ENCODE measurements around the gene TCF19.
"Not testable (repeated sequence)": the region's sequence is repeated elsewhere in the genome, so short reads cannot be mapped to it uniquely, and the experiment has no call there.

The TCF19 gene

GRCh38 chr6:31161216-31162126 lies 3.1 kb downstream of the TCF19 start:
- DNase-seq (ENCODE audit: low read depth in 1 of 2, low spot score in 1 of 2) = no peak

DNA sequence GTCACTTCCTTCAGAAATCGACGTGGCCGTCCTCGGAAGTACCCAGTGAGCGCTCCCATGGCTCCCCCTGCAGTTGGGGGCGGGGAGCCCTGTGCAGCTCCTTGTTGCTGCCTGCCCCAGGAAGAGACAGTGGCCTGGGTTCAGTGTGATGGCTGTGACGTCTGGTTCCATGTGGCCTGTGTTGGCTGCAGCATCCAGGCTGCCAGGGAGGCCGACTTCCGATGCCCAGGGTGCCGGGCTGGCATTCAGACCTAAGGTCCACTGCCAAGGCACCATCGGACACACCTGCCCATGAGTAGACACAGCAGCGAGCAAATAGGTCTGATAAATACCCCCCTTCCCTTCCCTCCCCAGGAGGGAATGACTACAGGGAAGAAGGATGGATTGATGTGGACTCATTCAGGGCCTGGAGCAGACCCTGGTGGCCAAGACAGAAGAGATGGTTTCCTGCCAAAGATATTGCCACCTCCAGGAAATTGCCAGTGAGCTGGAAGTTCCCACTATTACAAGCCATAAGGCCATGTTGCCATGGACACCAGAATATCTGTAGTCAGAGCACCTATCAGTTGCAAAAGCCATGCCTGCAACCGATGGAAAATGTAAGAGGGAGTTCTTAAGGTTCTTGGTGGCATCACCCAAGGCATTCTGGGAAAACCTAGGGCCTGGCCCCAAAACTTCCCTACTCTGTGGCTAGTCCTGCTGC lies 4.2 kb downstream of the TCF19 start:
- DNase-seq (ENCODE audit: low read depth in 1 of 2, low spot score in 1 of 2) = no peak

DNA sequence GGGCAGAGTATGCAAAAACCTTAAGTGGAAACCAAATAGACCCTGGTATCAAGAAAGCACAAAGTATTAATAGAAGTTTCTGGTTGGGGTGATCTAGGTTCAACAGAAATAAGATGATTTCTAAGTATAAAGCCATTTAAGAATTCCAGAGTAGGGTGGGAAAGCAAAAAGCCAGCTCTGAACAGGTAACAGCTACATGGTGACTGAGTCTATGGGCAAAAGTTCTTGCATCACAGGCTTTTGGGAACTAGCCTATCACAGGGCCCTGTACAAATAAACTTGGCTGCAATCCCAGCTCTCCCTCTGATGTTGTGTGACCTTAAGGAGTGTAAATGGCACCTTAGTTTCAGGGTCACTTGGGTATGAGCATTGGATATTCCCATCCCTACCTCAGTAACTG lies 5.5 kb downstream of the TCF19 start:
- DNase-seq (ENCODE audit: low read depth in 1 of 2, low spot score in 1 of 2) = no peak

GRCh38 chr6:31164475-31165063 lies 6.2 kb downstream of the TCF19 start:
- DNase-seq (ENCODE audit: low read depth in 1 of 2, low spot score in 1 of 2) = not testable (repeated sequence)

DNA sequence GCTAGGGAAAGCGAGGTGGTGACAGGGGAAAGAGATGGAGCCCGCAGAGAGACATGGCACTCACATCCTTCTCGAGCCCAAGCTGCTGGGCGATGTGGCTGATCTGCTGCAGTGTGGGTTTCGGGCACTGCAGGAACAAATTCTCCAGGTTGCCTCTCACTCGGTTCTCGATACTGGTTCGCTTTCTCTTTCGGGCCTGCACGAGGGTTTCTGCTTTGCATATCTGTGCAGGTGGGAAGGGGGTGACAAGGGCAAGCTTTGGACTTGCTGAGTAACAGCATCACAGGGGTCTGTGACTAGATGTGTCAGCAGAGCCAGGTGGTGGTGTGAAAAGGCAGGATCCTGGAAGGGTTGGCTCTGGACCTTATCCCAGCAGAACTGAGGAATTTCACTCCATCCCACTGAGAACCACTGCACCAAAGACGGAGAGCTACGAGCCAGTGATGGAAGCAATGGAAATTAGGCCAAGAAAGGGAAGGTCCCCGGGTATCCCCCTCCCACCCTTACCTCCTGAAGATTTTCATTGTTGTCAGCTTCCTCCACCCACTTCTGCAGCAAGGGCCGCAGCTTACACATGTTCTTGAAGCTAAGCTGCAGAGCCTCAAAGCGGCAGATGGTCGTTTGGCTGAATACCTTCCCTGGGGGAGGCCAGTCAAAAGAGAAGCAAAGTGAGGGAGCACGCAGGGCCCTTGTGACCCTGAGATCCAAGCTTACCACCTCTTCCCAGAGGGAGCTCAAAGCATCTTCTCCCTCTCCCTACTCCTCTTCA lies 6.9 kb downstream of the TCF19 start:
- DNase-seq (ENCODE audit: low read depth in 1 of 2, low spot score in 1 of 2) = not testable (repeated sequence)

GRCh38 chr6:31165986-31166385 lies 7.6 kb downstream of the TCF19 start:
- DNase-seq (ENCODE audit: low read depth in 1 of 2, low spot score in 1 of 2) = no peak

DNA sequence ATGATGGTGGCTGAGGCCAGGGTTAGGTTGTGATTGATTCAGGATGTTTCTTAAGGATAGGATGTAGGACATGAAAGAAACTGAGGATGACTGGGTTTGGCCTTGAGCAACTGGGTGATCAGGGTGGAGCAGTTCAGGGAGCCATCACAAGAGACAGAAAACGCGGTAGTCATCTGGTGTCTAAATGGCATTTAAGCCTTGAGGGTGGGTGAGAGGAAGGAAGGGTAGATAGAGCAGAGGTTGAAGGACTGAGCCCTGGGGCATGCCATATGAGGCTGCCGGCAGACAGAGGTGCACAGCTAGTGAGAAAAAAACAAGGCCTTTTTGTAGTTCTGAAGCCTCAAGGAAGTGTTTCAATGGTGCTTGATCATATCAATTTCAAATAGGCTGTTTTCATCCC lies 10.2 kb downstream of the TCF19 start:
- no peak for DNase-seq (ENCODE audit: low read depth in 1 of 2, low spot score in 1 of 2)

- DNase-seq (ENCODE audit: low read depth in 1 of 2, low spot score in 1 of 2) = no peak
Measured at GRCh38 chr6:31169123-31169857, 10.9 kb downstream of the TCF19 start.

GRCh38 chr6:31169858-31170599 lies 11.6 kb downstream of the TCF19 start:
- DNase-seq (ENCODE audit: low read depth in 1 of 2, low spot score in 1 of 2) = not testable (repeated sequence)

DNA sequence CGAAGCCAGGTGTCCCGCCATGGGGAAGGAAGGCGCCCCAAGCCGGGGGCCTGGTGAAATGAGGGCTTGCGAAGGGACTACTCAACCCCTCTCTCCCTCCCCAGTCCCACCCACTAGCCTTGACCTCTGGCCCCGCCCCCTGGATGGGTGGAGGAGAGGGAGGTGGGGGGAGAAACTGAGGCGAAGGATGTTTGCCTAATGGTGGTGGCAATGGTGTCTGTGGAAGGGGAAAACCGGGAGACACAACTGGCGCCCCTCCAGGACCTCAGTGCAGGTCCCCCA lies 12.2 kb downstream of the TCF19 start, which contains the start of gene POU5F1:
Gene POU5F1 (minus strand): TSS at position 83 of the 282 bp plus-strand sequence. CDS start 62 bp downstream, at position 21.
- no peak for DNase-seq (ENCODE audit: low read depth in 1 of 2, low spot score in 1 of 2)

DNA sequence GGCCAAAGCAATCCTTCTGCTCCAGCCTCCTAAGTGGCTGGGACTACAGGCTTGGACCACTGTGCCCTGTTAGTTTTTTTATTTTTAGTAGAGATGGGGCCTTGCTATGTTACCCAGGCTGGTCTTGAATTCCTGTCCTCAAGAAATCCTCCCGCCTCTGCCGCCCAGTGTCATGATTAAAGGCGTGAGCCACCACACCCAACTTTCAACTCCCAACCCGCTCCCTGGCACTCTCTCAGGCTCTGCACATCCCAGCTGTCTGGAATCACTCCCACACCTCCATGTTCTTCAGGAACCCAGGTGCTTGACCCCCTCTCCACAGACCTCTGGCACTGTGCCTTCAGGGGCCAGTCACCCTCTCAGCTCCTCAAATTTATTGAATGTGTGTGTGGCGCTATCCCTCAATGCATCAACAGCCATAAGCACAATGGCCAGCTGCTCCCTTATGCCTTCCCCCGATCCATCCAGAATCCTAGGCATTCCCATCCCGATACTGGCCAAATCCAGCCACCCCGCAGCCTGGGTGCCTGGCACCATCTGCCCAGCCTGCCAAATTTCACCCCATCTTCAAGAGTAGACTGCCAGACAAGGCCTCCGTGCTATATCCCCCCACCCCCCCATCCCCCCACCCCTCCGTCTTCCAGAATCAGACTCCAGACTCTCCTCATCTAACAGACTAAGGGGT lies 12.7 kb downstream of the TCF19 start:
- no peak for DNase-seq (ENCODE audit: low read depth in 1 of 2, low spot score in 1 of 2)

- DNase-seq (ENCODE audit: low read depth in 1 of 2, low spot score in 1 of 2) = no peak
Measured at GRCh38 chr6:31171931-31172905, 13.8 kb downstream of the TCF19 start.

DNA sequence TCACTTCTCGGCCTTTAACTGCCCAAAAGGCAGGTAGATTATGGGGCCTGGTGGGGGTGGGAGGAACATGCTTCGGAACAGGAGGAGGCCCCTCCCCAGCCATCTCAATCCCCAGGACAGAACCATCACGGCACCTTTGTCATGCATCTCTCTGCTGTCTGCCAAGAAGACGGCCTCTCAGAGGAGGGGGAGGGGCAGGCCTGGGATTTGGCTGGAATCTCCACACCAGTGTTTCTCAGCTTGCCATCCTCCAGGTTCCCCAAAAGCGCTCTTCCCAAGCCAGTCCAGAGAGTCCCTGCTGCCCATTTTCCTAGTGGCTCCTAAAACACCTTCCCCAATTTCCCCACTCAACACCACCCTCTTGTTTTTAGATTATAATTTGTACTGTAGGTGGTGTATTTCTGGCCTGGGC lies 14.6 kb downstream of the TCF19 start:
- DNase-seq (ENCODE audit: low read depth in 1 of 2, low spot score in 1 of 2) = no peak

DNA sequence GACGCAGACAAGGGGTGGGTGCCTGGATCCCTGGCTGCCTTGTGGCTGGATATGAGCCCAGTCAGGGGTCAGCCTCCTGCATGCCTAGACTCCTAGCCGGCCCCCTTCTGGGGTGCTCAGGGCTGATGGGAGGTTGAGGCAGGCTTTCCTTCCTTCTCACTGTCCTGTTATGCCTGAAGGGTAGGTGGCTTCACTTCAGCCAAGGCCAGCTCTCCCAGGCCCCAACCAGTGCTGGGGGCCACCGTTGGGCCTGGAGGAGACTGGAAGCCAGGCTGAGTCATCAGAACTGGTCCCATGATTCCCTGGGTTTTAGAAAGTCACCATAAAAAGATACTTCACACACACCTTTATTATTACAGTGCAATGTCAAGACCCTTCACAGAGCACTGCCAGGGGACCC lies 15.0 kb downstream of the TCF19 start:
- DNase-seq (ENCODE audit: low read depth in 1 of 2, low spot score in 1 of 2) = no peak

DNA sequence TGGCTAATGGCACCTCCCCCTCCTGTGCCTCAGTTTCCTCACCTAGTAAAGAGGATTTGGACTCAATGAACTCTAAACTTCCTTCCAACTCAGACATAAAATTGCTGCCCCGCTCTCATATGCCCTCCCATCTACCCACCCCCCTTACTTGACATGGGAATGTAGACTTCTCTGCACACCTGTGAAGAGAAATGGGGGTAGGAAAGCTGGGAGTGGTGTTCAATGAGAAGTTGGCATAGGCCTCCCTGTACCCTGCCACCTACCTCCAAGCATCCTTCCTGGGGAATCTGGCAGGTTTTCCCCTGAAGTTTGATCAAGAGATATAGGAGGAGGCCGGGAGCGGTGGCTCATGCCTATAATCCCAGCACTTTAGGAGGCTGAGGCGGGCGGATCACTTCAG lies 16.0 kb downstream of the TCF19 start:
- DNase-seq (ENCODE audit: low read depth in 1 of 2, low spot score in 1 of 2) = no peak

DNA sequence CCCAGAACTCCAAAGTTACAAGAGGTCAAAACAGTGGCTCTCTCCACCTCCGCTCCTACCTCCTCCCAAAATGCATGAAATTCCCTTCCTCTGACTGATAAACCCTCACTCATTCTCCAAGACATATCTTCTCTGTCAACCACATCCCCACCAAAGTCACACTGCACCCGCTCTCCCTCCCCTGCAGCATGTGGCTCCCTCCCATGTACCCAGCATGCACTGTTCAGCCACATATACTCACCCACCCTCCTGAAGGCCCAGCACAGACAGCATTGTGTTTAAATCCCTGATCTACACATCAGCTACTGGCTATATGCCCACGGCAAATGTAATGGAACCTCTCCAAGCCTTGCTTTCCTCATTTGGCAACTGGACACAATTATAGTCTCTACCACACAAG lies 17.6 kb downstream of the TCF19 start:
- DNase-seq (ENCODE audit: low read depth in 1 of 2, low spot score in 1 of 2) = no peak

DNA sequence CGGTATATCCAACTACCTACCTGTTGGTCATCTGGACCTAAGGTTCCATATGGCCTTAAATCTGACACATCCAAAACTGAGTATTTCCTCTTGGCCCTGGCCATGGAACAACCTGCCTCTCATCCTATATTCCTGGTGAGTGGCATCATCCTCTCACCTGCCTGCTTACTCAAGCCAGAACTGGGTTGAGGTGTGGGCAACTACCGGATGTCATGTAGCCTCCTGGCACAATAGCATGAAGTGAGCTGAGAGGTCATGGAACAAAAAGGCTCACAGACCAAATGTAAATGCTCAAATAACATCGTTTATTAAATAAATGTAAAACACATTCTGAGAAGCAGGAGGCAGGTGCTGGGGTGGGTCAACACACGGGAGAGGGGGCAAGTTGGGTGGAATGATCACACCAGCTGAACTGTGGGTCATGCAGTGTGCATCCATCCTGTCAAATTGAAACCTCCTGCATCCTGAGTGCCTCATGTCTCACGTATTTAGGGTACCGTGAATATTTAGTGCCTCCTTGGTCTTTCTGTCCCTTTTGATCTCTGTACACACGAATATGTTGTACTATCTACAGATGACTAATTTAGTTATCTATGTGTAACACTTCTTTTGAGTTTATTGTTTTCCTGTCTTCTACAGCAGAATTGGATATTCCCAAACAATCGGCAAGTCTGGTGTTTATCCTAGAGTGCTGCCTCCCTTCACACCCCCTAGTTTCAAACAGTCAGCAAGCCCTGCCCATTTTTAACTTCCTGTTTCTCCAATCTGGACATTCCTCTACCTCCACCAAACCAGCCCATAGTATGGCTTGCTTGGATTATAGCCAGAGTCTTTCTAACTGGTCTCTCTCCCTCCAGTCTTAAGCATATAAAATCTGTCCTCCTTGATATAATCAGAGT lies 20.0 kb downstream of the TCF19 start:
- DNase-seq (ENCODE audit: low read depth in 1 of 2, low spot score in 1 of 2) = no peak
